Upper lobe of left lung (tissue), 6 donors: Measurements from ENCODE around the gene KLHL18. TPM values are rescaled to one million over a fixed set of nuclear protein-coding genes. Genes with fewer than 3 reads are reported as not detected.

Experiments used
- ATAC-seq, 2 donors: fragments of 200-7000 bp; cut with Tn5 transposase; one replicate each; pipeline ENCODE4 v1.9.1; 2022; ENCODE audit warnings: mild to moderate bottlenecking in 2 of 2, moderate library complexity in 2 of 2; ENCODE audit not compliant: low FRiP score in 2 of 2
- DNase-seq, 2 donors: peaks; one replicate each; pipeline ENCODE4 v3.0.0-alpha.2; 2019 to 2020
- H3K27ac ChIP-seq, 4 donors: fragments of 200-600 bp; sonication (generic); one replicate each; pipeline ENCODE4 v1.5.1; 2016 to 2019
- H3K27me3 ChIP-seq, 4 donors: fragments of 200-600 bp; sonication (generic); one replicate each; pipeline ENCODE4 v1.5.1; 2017 to 2019
- H3K36me3 ChIP-seq, 4 donors: fragments of 200-600 bp; sonication (generic); one replicate each; pipeline ENCODE4 v1.5.1; 2016 to 2019
- H3K4me1 ChIP-seq, 4 donors: fragments of 200-600 bp; sonication (generic); one replicate each; pipeline ENCODE4 v1.5.1; 2018 to 2019
- H3K4me3 ChIP-seq, 4 donors: fragments of 200-600 bp; sonication (generic); one replicate each; pipeline ENCODE4 v1.5.1; 2017 to 2019; ENCODE audit warnings: mild to moderate bottlenecking in 2 of 4, moderate library complexity in 1 of 4
- H3K9me3 ChIP-seq, 4 donors: fragments of 200-600 bp; sonication (generic); one replicate each; pipeline ENCODE4 v1.5.1; 2018 to 2019
- CTCF ChIP-seq, 6 experiments: fragments of 450-650 bp in 4 of 6; fragments of 200-600 bp in 2 of 6; sonication (generic) in 2 of 6; IDR thresholded peaks; one replicate each; pipeline ENCODE4 v1.5.1; 2016 to 2019; ENCODE audit warnings: antibody characterized with exemption in 6 of 6
- EP300 ChIP-seq, 4 donors: sonication (generic); formaldehyde crosslinking; IDR thresholded peaks; one replicate each; pipeline ENCODE4 v1.5.1; 2017; ENCODE audit warnings: antibody characterized with exemption in 4 of 4, control low read depth in 2 of 4
- POLR2A ChIP-seq, 4 donors: fragments of 450-650 bp; IDR thresholded peaks; one replicate each; pipeline ENCODE4 v1.5.1; 2016 to 2017; ENCODE audit warnings: antibody characterized with exemption in 4 of 4, mild to moderate bottlenecking in 2 of 4
- POLR2AphosphoS5 ChIP-seq, 2 donors: sonication (generic); formaldehyde crosslinking; IDR thresholded peaks; one replicate each; pipeline ENCODE4 v1.5.1; 2017; ENCODE audit warnings: antibody characterized with exemption in 2 of 2
- WGBS, 2 donors: methylation state at CpG; one replicate each; pipeline ENCODE4 v1.1.5; 2017 to 2018; 5-methylcytosine and 5-hydroxymethylcytosine counted together
- total RNA-seq, 6 donors: library from RNA; depleted of rRNA in 4 of 6; stranded (reverse); fragments of >200 nt in 4 of 6; gene quantifications; one replicate each; pipeline versions ENCODE4 v1.1.0 to v1.2.1, GENCODE V29; 2016 to 2021
- donor health status: DM: no; HTN: no; CAD: no; lungs with moderate emphysema.
- donor health status: DM: no; HTN: yes; CAD: no; lungs with severe emphysema.

Gene KLHL18
- total RNA-seq, 6 donors from 2014 or later: 12.6 to 35.5 (median 19.4) TPM

GRCh38 chr3:47333907-47334306 lies 51.2 kb downstream of the KLHL18 start:
- Histone ChIP-seq H3K9me3 (no peaks in the 10 kb centered on the region), H3K4me3 (no peak overlapping the region), H3K4me1 (no peaks in the 10 kb centered on the region), H3K36me3 (peaks cover 37 to 92% (median 75%) of the 10 kb centered on the region in 4 donors), H3K27ac (no peak overlapping the region), H3K27me3 (no peaks in the 10 kb centered on the region)
- DNase-seq: no peak
- no peak for TF ChIP-seq EP300 (IDR thresholded peaks at IDR 0.05)
- TF ChIP-seq CTCF (IDR thresholded peaks at IDR 0.05): no peak
- no peak for TF ChIP-seq POLR2A (IDR thresholded peaks at IDR 0.05)
- no peak for TF ChIP-seq POLR2AphosphoS5 (IDR thresholded peaks at IDR 0.05)
- ATAC-seq: no peak
- 57 to 74% methylated on average over 1 to 3 of the region's 3 CpGs for WGBS, 2 donors

GRCh38 chr3:47337656-47338055 lies 54.9 kb downstream of the KLHL18 start:
- DNase-seq (no peak), ATAC-seq (no peak)
- WGBS, 2 donors: 88 to 98% methylated on average over 5 of the region's 5 CpGs
- TF ChIP-seq POLR2A (IDR thresholded peaks at IDR 0.05) (no peak), POLR2AphosphoS5 (IDR thresholded peaks at IDR 0.05) (no peak), CTCF (IDR thresholded peaks at IDR 0.05) (no peak), EP300 (IDR thresholded peaks at IDR 0.05) (no peak)
- no peaks in the 10 kb centered on the region for H3K27me3 ChIP-seq
- H3K9me3 ChIP-seq: no peaks in the 10 kb centered on the region
- H3K4me1 ChIP-seq: no peaks in the 10 kb centered on the region
- peaks cover 32 to 97% (median 70%) of the 10 kb centered on the region in 4 donors for H3K36me3 ChIP-seq
- no peak overlapping the region for H3K4me3 ChIP-seq
- no peak overlapping the region for H3K27ac ChIP-seq

GRCh38 chr3:47339951-47340350 lies 57.2 kb downstream of the KLHL18 start:
- no peak for DNase-seq
- Histone ChIP-seq H3K36me3 (peaks cover 24 to 99% (median 68%) of the 10 kb centered on the region in 4 donors), H3K27me3 (no peaks in the 10 kb centered on the region), H3K27ac (no peak overlapping the region), H3K9me3 (no peaks in the 10 kb centered on the region), H3K4me1 (no peaks in the 10 kb centered on the region), H3K4me3 (no peak overlapping the region)
- WGBS, 2 donors: 93 to 98% methylated on average over 2 of the region's 2 CpGs
- ATAC-seq: no peak
- TF ChIP-seq POLR2A (IDR thresholded peaks at IDR 0.05): no peak
- TF ChIP-seq EP300 (IDR thresholded peaks at IDR 0.05): no peak
- no peak for TF ChIP-seq CTCF (IDR thresholded peaks at IDR 0.05)
- TF ChIP-seq POLR2AphosphoS5 (IDR thresholded peaks at IDR 0.05): no peak

- Histone ChIP-seq H3K36me3 (peaks cover 23 to 97% (median 61%) of the 10 kb centered on the region in 4 donors), H3K4me3 (no peak overlapping the region), H3K27me3 (no peaks in the 10 kb centered on the region), H3K9me3 (no peaks in the 10 kb centered on the region), H3K27ac (no peak overlapping the region), H3K4me1 (peaks cover 0 to 2% (median 1%) of the 10 kb centered on the region in 4 donors)
- ATAC-seq (no peak), DNase-seq (no peak)
- no peak for TF ChIP-seq EP300 (IDR thresholded peaks at IDR 0.05)
- no peak for TF ChIP-seq POLR2A (IDR thresholded peaks at IDR 0.05)
- no peak for TF ChIP-seq POLR2AphosphoS5 (IDR thresholded peaks at IDR 0.05)
- TF ChIP-seq CTCF (IDR thresholded peaks at IDR 0.05): no peak
- WGBS, 2 donors: 82 to 86% methylated on average over 2 of the region's 2 CpGs
These were observed 58.1 kb downstream of the KLHL18 start for GRCh38 chr3:47340866-47341265.

GRCh38 chr3:47342151-47342550 lies 59.4 kb downstream of the KLHL18 start:
- WGBS, 2 donors: 92 to 94% methylated on average over 2 of the region's 2 CpGs
- TF ChIP-seq POLR2AphosphoS5 (IDR thresholded peaks at IDR 0.05): no peak
- no peak for TF ChIP-seq CTCF (IDR thresholded peaks at IDR 0.05)
- TF ChIP-seq POLR2A (IDR thresholded peaks at IDR 0.05): no peak
- TF ChIP-seq EP300 (IDR thresholded peaks at IDR 0.05): no peak
- DNase-seq (no peak), ATAC-seq (no peak)
- Histone ChIP-seq H3K27ac (no peak overlapping the region), H3K27me3 (no peaks in the 10 kb centered on the region), H3K4me1 (peaks cover 0 to 10% (median 7%) of the 10 kb centered on the region in 4 donors), H3K9me3 (no peaks in the 10 kb centered on the region), H3K36me3 (peaks cover 12 to 84% (median 49%) of the 10 kb centered on the region in 4 donors), H3K4me3 (no peak overlapping the region)
